Stomach (tissue), 9 donors: Measurements from ENCODE around the gene LCN1. TPM values are rescaled to one million over a fixed set of nuclear protein-coding genes. Genes with fewer than 3 reads are reported as not detected.
"Not testable (repeated sequence)": the region's sequence is repeated elsewhere in the genome, so short reads cannot be mapped to it uniquely, and the experiment has no call there.

Source experiments
- DNase-seq, 2 donors: peaks; one replicate each; pipeline versions ENCODE4 v3.0.0 to v3.0.0-alpha.2; 2013 to 2019
- H3K27ac ChIP-seq, 5 donors: fragments of 200-600 bp in 4 of 5; sonication (generic) in 4 of 5; one replicate each; pipeline ENCODE4 v1.5.1; 2013 to 2019; ENCODE audit warnings: mild to moderate bottlenecking in 1 of 5, moderate library complexity in 1 of 5
- H3K27me3 ChIP-seq, 3 donors: fragments of 200-600 bp; sonication (generic); one replicate each; pipeline ENCODE4 v1.5.1; 2017 to 2019; ENCODE audit warnings: mixed run types in 1 of 3
- H3K36me3 ChIP-seq, 4 donors: fragments of 200-600 bp; sonication (generic); 1 replicate in 3 of 4; 2 replicates in 1 of 4; pipeline ENCODE4 v1.5.1; 2016 to 2019
- H3K4me1 ChIP-seq, 4 donors: fragments of 200-600 bp; sonication (generic); one replicate each; pipeline ENCODE4 v1.5.1; 2016 to 2019
- H3K4me3 ChIP-seq, 4 donors: fragments of 200-600 bp; sonication (generic) in 3 of 4; one replicate each; pipeline ENCODE4 v1.5.1; 2016 to 2019; ENCODE audit warnings: mild to moderate bottlenecking in 1 of 4
- H3K9me3 ChIP-seq, 4 donors: fragments of 200-600 bp; sonication (generic); one replicate each; pipeline ENCODE4 v1.5.1; 2016 to 2019
- EP300 ChIP-seq: sonication (generic); formaldehyde crosslinking; IDR thresholded peaks from one replicate; pipeline ENCODE4 v1.6.1; 2017; ENCODE audit warnings: antibody characterized with exemption
- POLR2A ChIP-seq, 4 donors: fragments of 450-650 bp; IDR thresholded peaks; one replicate each; pipeline ENCODE4 v1.6.1; 2016; ENCODE audit warnings: antibody characterized with exemption in 4 of 4, control low read depth in 2 of 4, mild to moderate bottlenecking in 1 of 4, moderate library complexity in 1 of 4
- POLR2AphosphoS5 ChIP-seq, 3 donors: sonication (generic); formaldehyde crosslinking; IDR thresholded peaks; one replicate each; pipeline ENCODE4 v1.6.1; 2016; ENCODE audit warnings: antibody characterized with exemption in 3 of 3
- WGBS, 5 donors: extraction: QIAGEN DNeasy Blood & Tissue Kit in 3 of 5; methylation state at CpG; one replicate each; pipeline versions ENCODE4 v1.1.5 to v1.1.7; 2013 to 2018; 5-methylcytosine and 5-hydroxymethylcytosine counted together
- intact Hi-C: fragments of 100-400 bp; cut with DNase I; formaldehyde crosslinking; loops from one replicate; pipeline ENCODE4 v1.15.1; 2023; ENCODE audit warnings: low total_unique reads
- polyA plus RNA-seq, 3 donors: library from polyadenylated mRNA; stranded (reverse); fragments of 200-250 nt; gene quantifications; one replicate each; pipeline ENCODE4 v1.2.3, GENCODE V29; 2013
- total RNA-seq, 5 donors: library from RNA; depleted of rRNA; stranded (reverse); fragments of >200 nt; gene quantifications; one replicate each; pipeline versions ENCODE4 v1.1.0 to v1.2.3, GENCODE V29; 2014 to 2016
- TF ChIP-seq, protein P1 (sequence below), 7 experiments: fragments of 450-650 bp in 4 of 7; fragments of 200-600 bp in 3 of 7; sonication (generic) in 3 of 7; IDR thresholded peaks; one replicate each; pipeline ENCODE4 v1.5.1; 2016 to 2019; ENCODE audit warnings: antibody characterized with exemption in 7 of 7, control low read depth in 2 of 7, mild to moderate bottlenecking in 1 of 7
- donor health status: healthy with polysubstance abuse.
- donor health status: Bipolar disorder and iron deficiency.
- donor health status: healthy.

LCN1 gene
- total and polyA plus RNA-seq, 8 donors, result not detected

DNA sequence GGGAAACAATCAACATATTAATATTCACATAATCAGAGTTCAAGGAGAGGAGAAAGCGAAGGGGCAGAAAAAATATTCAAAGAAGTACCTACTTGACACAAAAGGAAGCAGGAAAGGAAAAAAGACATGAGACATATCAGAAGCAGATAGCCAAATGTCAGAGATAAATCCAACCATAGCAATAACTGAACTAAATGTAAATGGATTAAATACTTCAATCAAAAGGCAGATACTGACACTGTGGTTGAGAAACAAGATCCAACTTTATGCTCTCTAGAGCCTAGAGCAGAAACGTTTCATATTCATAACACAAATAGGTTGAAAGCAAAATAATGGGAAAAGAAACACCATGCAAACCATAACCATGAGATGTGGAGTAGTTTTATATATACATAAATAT lies 11.8 kb upstream of the LCN1 start:
- Histone ChIP-seq H3K36me3 (peaks cover 5 to 14% (median 11%) of the 10 kb centered on the region in 4 donors), H3K27me3 (peaks cover 0 to under 1% (median 0%) of the 10 kb centered on the region in 3 donors), H3K27ac (no peak overlapping the region), H3K9me3 (peaks cover 0 to 18% (median 12%) of the 10 kb centered on the region in 4 donors), H3K4me3 (no peak overlapping the region), H3K4me1 (peaks cover 0 to 9% (median 4%) of the 10 kb centered on the region in 4 donors)
- 79 to 93% (median 87%) methylated on average over 2 of the region's 2 CpGs for WGBS, 5 donors
- no peak for DNase-seq
- TF ChIP-seq, protein P1, sequence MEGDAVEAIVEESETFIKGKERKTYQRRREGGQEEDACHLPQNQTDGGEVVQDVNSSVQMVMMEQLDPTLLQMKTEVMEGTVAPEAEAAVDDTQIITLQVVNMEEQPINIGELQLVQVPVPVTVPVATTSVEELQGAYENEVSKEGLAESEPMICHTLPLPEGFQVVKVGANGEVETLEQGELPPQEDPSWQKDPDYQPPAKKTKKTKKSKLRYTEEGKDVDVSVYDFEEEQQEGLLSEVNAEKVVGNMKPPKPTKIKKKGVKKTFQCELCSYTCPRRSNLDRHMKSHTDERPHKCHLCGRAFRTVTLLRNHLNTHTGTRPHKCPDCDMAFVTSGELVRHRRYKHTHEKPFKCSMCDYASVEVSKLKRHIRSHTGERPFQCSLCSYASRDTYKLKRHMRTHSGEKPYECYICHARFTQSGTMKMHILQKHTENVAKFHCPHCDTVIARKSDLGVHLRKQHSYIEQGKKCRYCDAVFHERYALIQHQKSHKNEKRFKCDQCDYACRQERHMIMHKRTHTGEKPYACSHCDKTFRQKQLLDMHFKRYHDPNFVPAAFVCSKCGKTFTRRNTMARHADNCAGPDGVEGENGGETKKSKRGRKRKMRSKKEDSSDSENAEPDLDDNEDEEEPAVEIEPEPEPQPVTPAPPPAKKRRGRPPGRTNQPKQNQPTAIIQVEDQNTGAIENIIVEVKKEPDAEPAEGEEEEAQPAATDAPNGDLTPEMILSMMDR (IDR thresholded peaks at IDR 0.05), result no peak
- TF ChIP-seq POLR2A (IDR thresholded peaks at IDR 0.05) (no peak), POLR2AphosphoS5 (IDR thresholded peaks at IDR 0.05) (no peak), EP300 (no peak)
- intact Hi-C loops, result no loop called here

DNA sequence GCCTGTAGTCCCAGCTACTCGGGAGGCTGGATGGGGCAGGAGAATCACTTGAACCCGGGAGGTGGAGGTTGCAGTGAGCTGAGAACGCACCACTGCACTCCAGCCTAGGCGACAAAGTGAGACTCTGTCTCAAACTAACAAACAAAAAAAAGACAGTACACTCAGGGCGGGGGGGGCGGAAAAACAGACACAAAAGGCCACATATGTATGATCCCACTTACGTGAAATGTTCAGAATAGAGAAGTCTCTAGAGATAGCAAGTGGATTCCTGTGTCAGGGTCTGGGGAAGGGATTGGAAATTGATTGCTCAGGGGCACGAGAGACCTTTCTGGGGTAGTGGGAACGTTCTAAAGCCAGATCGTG lies 9.0 kb upstream of the LCN1 start:
- H3K4me1 ChIP-seq, result no peaks in the 10 kb centered on the region
- no peak overlapping the region for H3K4me3 ChIP-seq
- peaks cover 0 to 22% (median 0%) of the 10 kb centered on the region in 3 donors for H3K27me3 ChIP-seq
- intact Hi-C loops, result no loop called here
- WGBS, 5 donors, result 73 to 80% (median 75%) methylated on average over 10 of the region's 10 CpGs
- H3K9me3 ChIP-seq, result peaks cover 0 to 18% (median 12%) of the 10 kb centered on the region in 4 donors
- H3K36me3 ChIP-seq, result no peaks in the 10 kb centered on the region
- no peak overlapping the region for H3K27ac ChIP-seq
- no peak for TF ChIP-seq POLR2AphosphoS5 (IDR thresholded peaks at IDR 0.05)
- no peak for TF ChIP-seq EP300
- TF ChIP-seq, protein P1 (IDR thresholded peaks at IDR 0.05), result no peak
- TF ChIP-seq POLR2A (IDR thresholded peaks at IDR 0.05), result no peak
- no peak for DNase-seq

DNA sequence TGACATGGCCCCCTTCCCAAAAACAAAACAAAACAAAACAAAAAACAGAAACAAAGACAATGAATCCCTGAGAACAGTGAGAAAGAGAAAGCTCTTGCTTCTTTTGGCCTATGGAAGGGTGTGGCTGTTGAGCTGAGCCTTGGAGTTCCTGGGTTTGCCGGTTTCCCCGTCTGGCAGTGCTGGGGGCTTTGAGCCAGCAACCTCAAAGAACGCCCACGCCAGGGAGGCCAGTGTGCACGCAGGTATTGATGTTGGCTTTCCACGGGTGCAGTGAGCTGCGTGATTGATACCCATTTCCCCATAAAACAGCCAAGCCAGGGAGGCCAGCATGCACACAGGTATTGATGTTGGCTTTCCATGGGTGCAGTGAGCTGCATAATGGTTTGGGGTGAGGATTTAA lies 8.3 kb upstream of the LCN1 start:
- no peak overlapping the region for H3K4me3 ChIP-seq
- no peaks in the 10 kb centered on the region for H3K4me1 ChIP-seq
- peaks cover 0 to 18% (median 12%) of the 10 kb centered on the region in 4 donors for H3K9me3 ChIP-seq
- no peak overlapping the region for H3K27ac ChIP-seq
- no peak for DNase-seq
- TF ChIP-seq, protein P1 (IDR thresholded peaks at IDR 0.05), result no peak
- H3K27me3 ChIP-seq, result peaks cover 0 to 22% (median 0%) of the 10 kb centered on the region in 3 donors
- 32 to 62% (median 52%) methylated on average over 7 of the region's 7 CpGs for WGBS, 5 donors
- intact Hi-C loops, result no loop called here
- H3K36me3 ChIP-seq, result no peaks in the 10 kb centered on the region

DNA sequence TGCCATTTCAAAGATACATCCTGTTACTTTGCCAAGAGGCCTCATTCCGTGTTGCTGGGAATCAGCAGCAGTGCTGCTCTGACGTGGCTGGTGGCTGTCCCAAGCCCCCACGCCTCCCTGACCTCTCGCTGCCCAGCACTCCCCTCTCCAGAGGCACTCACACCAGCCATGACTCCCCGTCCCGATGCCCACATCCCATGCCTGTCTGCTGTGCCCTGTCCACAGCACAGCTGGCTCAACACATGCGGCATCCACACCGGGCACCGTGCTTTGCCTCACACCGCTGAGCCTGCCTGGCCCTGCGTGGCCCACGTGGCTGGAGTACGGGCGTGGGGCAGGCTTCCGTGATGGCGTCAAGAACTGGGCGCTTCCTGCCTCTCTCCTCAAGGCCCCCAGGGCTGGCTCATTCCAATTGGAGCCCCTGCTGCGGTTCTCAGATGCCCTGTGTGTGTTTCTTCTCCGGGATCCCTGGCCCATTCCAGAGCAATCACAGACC lies 7.8 kb upstream of the LCN1 start:
- H3K4me1 ChIP-seq, result no peaks in the 10 kb centered on the region
- intact Hi-C loops, result no loop called here
- TF ChIP-seq EP300, result no peak
- no peak for TF ChIP-seq POLR2A (IDR thresholded peaks at IDR 0.05)
- no peak for TF ChIP-seq POLR2AphosphoS5 (IDR thresholded peaks at IDR 0.05)
- TF ChIP-seq, protein P1 (IDR thresholded peaks at IDR 0.05), result no peak
- peaks cover 0 to 16% (median 12%) of the 10 kb centered on the region in 4 donors for H3K9me3 ChIP-seq
- no peak overlapping the region for H3K27ac ChIP-seq
- DNase-seq, result peak in 1 of 2 donors; percentile 16
- 72 to 86% (median 82%) methylated on average over 15 to 19 of the region's 19 CpGs for WGBS, 5 donors
- no peak overlapping the region for H3K4me3 ChIP-seq
- H3K36me3 ChIP-seq, result no peaks in the 10 kb centered on the region
- peaks cover 0 to 22% (median 0%) of the 10 kb centered on the region in 3 donors for H3K27me3 ChIP-seq

DNA sequence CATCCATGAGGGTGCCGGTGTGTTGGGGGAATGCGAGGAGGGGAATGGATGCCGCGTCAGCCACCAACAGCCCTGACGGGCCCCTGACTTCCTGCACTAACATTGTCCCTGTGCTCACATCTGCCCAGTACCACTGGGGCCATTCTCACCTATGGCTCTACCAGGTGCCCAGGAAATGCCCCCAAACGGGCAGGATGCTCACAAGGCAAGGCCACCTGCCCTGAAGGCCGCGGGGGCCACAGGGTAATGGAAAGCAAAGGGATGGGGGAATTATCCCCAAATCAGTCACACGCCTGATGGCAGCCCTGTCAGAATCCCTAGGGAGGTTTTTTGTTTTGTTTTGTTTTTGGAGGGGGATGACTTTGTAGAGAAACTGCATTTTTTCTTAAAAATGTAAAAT lies 7.3 kb upstream of the LCN1 start:
- intact Hi-C loops, H3K27ac ChIP-seq, DNase-seq, H3K4me3 ChIP-seq, H3K4me1 ChIP-seq, H3K36me3 ChIP-seq: not testable (repeated sequence)
- peaks cover 0 to 22% (median 0%) of the 10 kb centered on the region in 3 donors for H3K27me3 ChIP-seq
- H3K9me3 ChIP-seq, result peaks cover 0 to 11% (median 7%) of the 10 kb centered on the region in 4 donors
- WGBS, 5 donors, result 72 to 90% (median 85%) methylated on average over 5 to 9 of the region's 9 CpGs
